ENCODE data around the gene CNST. TPM values are rescaled to one million over a fixed set of nuclear protein-coding genes. Genes with fewer than 3 reads are reported as not detected.
"Not testable (repeated sequence)": the region's sequence is repeated elsewhere in the genome, so short reads cannot be mapped to it uniquely, and the experiment has no call there.

CNST gene
- polyA plus RNA-seq, 3 donors = 19.2 to 20.7 (median 19.9) TPM

- DNase-seq = no peak
Measured at GRCh38 chr1:246580497-246581370, 14.5 kb downstream of the CNST start.

- no peak for DNase-seq
Measured at GRCh38 chr1:246582301-246583055, 16.2 kb downstream of the CNST start.

- DNase-seq = no peak
Measured at GRCh38 chr1:246583056-246583440, 16.8 kb downstream of the CNST start.

GRCh38 chr1:246583448-246584185, 17.4 kb downstream of the CNST start:
- DNase-seq = no peak

GRCh38 chr1:246587032-246587431, 20.8 kb downstream of the CNST start:
- DNase-seq = no peak

GRCh38 chr1:246587606-246588005, 21.4 kb downstream of the CNST start:
- no peak for DNase-seq

GRCh38 chr1:246588159-246588721, 22.0 kb downstream of the CNST start:
- no peak for DNase-seq

- DNase-seq = not testable (repeated sequence)
Measured at GRCh38 chr1:246589919-246590318, 23.7 kb downstream of the CNST start.

- no peak for DNase-seq
Measured at GRCh38 chr1:246591047-246591446, 24.8 kb downstream of the CNST start.

GRCh38 chr1:246591504-246591903, 25.2 kb downstream of the CNST start:
- no peak for DNase-seq

GRCh38 chr1:246591958-246592357, 25.7 kb downstream of the CNST start:
- DNase-seq = no peak

GRCh38 chr1:246592695-246593094, 26.4 kb downstream of the CNST start:
- no peak for DNase-seq

- no peak for DNase-seq
Measured at GRCh38 chr1:246595146-246595545, 28.9 kb downstream of the CNST start.

GRCh38 chr1:246597340-246597739, 31.1 kb downstream of the CNST start:
- peak; percentile 21 for DNase-seq

- no peak for DNase-seq
Measured at GRCh38 chr1:246597971-246598370, 31.7 kb downstream of the CNST start.

GRCh38 chr1:246599315-246599714, 33.1 kb downstream of the CNST start:
- DNase-seq = no peak

- DNase-seq = no peak
Measured at GRCh38 chr1:246600579-246600978, 34.3 kb downstream of the CNST start.

- DNase-seq = no peak
Measured at GRCh38 chr1:246602194-246602593, 35.9 kb downstream of the CNST start.

GRCh38 chr1:246605231-246605630, 39.0 kb downstream of the CNST start:
- DNase-seq = not testable (repeated sequence)

- no peak for DNase-seq
Measured at GRCh38 chr1:246607462-246607861, 41.2 kb downstream of the CNST start.

- peak; percentile 41 for DNase-seq
Measured at GRCh38 chr1:246608616-246609376, 42.5 kb downstream of the CNST start.

Measured in renal pelvis (tissue), 4 donors.